SJSA1 (cell line): ENCODE measurements around the gene AGPAT2. TPM values are rescaled to one million over a fixed set of nuclear protein-coding genes. Genes with fewer than 3 reads are reported as not detected.
"Not testable (repeated sequence)": the region's sequence is repeated elsewhere in the genome, so short reads cannot be mapped to it uniquely, and the experiment has no call there.

Experiments
- DNase-seq, 2 experiments: peaks; one replicate each; pipeline ENCODE4 v3.0.0-alpha.2; 2015 to 2020; ENCODE audit warnings: low spot score in 2 of 2, low read depth in 1 of 2
- H3K27ac ChIP-seq: fragments of 250-450 bp; sonication (Bioruptor Pico); 2 replicates; pipeline ENCODE4 v1.5.1; 2020; ENCODE audit warnings: mild to moderate bottlenecking, moderate library complexity
- H3K27me3 ChIP-seq: fragments of 250-450 bp; sonication (Bioruptor Pico); replicated peaks from 2 replicates; pipeline ENCODE4 v1.5.1; 2020; ENCODE audit warnings: mild to moderate bottlenecking, moderate library complexity
- H3K36me3 ChIP-seq: fragments of 250-450 bp; sonication (Bioruptor Pico); 2 replicates; pipeline ENCODE4 v1.5.1; 2020; ENCODE audit warnings: mild to moderate bottlenecking
- H3K4me1 ChIP-seq: fragments of 250-450 bp; sonication (Bioruptor Pico); replicated peaks from 2 replicates; pipeline ENCODE4 v1.6.1; 2021; ENCODE audit warnings: mild to moderate bottlenecking
- H3K4me3 ChIP-seq: fragments of 250-450 bp; sonication (Bioruptor Pico); 2 replicates; pipeline ENCODE4 v1.5.1; 2020; ENCODE audit warnings: mild to moderate bottlenecking
- H3K9me3 ChIP-seq: fragments of 250-450 bp; sonication (Bioruptor Pico); replicated peaks from 2 replicates; pipeline ENCODE4 v1.5.1; 2020; ENCODE audit warnings: mild to moderate bottlenecking
- total RNA-seq: library from RNA; depleted of rRNA; stranded (reverse); fragments of >200 nt; shearing (Covaris generic); gene quantifications from 2 replicates; pipeline ENCODE4 v1.2.3, GENCODE V29; 2014

The AGPAT2 gene
- total RNA-seq, 1 experiment from 2014 or later, result 30.1 TPM

DNA sequence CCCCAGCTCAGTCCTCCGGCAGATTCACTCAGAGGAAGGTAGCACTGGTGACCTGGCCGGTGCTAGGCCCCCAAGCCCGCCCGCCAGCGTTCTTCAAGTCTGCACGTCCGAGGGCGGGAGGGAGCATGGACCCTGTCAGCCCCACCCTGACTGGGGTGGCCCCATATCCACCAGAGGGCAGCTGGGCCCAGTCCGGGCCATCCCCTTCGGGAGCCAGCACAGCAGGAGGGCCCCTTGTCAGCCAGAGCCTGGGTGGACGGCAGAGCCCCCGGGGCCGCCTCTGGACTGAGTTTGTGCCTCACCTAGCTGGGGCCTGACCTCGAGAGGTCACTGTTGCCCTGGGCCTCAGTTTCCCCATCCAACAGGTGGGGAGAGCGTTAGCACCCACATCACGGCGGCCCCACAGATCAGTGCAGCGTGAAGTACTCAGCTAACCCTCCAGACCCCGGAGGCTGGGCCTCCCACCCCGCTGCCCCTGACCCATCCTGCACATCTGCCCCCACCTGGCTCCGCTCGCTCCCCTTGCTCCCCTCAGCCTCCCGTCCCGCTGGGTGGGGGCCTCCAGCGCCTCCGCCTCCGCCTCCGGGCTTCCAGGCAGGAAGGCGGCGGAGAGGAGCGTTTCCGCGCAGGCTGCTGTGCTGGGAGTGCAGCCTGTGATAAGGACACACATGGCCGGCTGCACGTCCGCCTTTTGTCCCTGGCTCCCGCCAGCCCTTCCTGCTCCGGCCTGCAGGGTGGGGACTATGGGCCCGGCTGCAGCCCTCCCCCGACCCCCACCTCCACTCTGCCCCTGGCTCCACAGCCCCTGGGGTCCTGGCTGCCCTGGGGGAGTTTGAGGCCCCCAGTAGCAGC is 41.1 kb downstream of the AGPAT2 start:
- Histone ChIP-seq H3K4me3 (no peak overlapping the region), H3K4me1 (peaks cover 8% of the 10 kb centered on the region), H3K36me3 (no peaks in the 10 kb centered on the region), H3K27ac (no peak overlapping the region), H3K9me3 (no peaks in the 10 kb centered on the region), H3K27me3 (peaks cover 39% of the 10 kb centered on the region)
- no peak for DNase-seq

DNA sequence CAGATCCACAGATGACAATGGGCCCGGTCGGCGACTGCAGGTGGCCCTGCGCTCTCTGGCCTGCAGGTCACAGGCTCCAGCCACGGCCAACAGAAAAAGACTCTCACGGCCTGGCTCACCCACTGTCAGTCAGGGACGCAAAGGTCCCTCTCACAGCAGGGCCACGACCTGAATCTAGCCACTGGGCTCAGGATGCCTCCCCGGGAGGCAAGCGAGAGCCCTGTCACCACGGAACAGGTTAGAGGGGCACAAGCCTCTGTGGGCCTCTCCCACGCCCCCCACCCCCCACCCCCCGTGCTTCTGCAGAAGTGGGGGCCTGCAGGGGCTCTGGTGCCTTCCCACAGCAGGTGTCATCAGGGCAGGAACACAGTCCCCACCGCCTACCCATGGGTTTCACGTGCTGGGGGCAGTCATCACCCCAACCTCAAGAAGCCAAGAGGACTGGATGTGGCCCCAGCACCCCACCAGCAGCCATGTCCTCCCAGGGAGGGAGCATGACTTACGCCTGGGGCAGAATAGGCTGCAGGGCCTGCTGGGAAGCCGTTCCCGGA is 41.8 kb downstream of the AGPAT2 start:
- Histone ChIP-seq H3K36me3 (no peaks in the 10 kb centered on the region), H3K4me1 (peaks cover 8% of the 10 kb centered on the region), H3K9me3 (no peaks in the 10 kb centered on the region), H3K27ac (no peak overlapping the region), H3K4me3 (no peak overlapping the region), H3K27me3 (peaks cover 46% of the 10 kb centered on the region)
- no peak for DNase-seq

DNA sequence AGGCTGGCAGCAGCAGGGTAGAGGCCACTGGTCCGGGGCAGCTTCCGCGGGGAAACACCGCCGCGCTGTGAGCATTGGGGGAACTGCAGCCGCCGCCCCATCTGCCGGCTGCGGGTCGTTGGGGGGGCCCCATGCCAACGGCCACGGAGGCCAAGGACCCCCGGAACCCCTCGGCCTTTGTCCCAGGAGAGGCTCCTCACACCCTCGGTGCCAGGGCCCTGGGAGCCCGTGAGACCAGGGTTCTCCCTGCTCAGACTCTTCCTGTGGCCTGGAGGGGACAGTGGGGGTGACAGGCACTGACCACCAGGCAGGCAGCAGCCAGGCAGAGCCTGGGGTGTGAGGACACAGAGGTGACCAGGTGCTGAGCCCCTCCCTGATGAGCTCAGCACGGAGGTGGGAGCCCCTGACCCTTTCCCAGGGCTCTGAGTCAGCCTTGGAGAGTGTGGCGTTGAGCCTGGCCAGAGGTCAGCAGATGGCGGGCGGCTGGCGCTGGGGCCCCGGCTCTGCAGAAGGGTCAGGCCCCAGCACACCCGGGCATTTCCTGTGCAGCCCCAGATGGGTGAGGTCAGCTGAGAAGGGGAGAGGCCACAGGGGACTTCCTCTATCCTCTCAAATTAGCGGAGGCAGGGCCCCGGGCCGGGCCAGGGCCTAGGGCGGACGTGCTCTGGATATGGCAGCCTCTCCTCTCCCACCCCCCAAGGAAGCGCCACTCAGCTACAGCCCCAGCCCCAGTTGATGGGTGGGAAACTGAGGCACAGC is 42.5 kb downstream of the AGPAT2 start:
- Histone ChIP-seq H3K27ac (no peak overlapping the region), H3K27me3 (peaks cover 50% of the 10 kb centered on the region), H3K36me3 (no peaks in the 10 kb centered on the region), H3K9me3 (no peaks in the 10 kb centered on the region), H3K4me3 (no peak overlapping the region), H3K4me1 (peaks cover 8% of the 10 kb centered on the region)
- peak in 1 of 2 experiments; percentile 33 for DNase-seq

DNA sequence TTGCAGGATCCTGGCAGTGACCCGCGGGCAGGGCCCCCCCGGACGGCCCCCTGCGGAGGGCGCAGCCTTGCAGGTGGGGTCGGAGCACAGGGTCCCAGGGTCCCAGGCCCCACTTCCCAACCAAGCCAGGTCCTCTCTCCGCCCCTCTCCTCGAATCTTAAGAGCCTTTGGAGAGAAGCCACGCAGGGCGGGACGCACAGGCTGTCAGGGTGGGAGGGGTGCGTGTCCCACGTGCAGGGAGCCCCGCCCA is 43.0 kb downstream of the AGPAT2 start:
- H3K9me3 ChIP-seq, result no peaks in the 10 kb centered on the region
- DNase-seq, result peak in 1 of 2 experiments; percentile 79
- no peak overlapping the region for H3K4me3 ChIP-seq
- H3K27me3 ChIP-seq, result peaks cover 55% of the 10 kb centered on the region
- peaks cover 8% of the 10 kb centered on the region for H3K4me1 ChIP-seq
- no peaks in the 10 kb centered on the region for H3K36me3 ChIP-seq
- H3K27ac ChIP-seq, result no peak overlapping the region

DNA sequence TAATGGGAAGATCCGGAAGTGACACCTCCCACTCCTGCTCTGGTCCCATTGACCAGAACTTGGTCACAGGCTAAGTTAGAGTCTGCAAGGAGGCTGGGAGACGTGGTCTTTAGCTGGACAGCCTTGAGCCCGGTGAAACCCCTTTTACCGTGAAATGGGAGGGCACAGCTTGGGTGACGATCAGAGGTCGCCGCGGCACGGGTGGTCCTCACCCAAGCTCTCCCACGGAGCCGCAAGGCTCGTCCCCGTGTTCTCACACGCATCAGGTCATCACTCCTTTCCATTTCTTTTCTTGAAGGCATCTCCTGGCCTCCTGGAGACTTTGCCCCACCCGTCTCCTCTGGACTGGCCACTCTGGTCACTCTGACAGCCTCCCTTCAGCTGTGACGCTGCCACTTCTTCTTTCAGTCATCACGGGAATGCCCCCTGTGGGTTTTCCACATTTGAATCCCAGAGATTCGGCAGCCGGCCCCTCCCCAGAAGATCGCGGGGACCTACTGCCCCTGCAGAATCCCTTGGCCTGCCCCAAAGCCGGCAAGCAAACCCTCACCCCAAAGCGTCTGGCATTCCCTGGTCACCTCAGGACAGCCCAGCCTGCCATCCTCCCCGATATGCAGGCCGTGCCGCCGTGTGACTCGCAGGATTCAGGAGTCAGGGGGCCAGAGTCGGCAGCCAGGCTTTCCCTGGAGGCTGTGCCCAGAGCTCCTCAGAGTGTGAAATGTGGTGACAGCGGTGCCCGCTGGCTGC is 43.5 kb downstream of the AGPAT2 start:
- peaks cover 51% of the 10 kb centered on the region for H3K27me3 ChIP-seq
- H3K9me3 ChIP-seq, result no peaks in the 10 kb centered on the region
- no peaks in the 10 kb centered on the region for H3K36me3 ChIP-seq
- H3K27ac ChIP-seq, result no peak overlapping the region
- no peak overlapping the region for H3K4me3 ChIP-seq
- DNase-seq, result no peak
- H3K4me1 ChIP-seq, result peaks cover 8% of the 10 kb centered on the region

DNA sequence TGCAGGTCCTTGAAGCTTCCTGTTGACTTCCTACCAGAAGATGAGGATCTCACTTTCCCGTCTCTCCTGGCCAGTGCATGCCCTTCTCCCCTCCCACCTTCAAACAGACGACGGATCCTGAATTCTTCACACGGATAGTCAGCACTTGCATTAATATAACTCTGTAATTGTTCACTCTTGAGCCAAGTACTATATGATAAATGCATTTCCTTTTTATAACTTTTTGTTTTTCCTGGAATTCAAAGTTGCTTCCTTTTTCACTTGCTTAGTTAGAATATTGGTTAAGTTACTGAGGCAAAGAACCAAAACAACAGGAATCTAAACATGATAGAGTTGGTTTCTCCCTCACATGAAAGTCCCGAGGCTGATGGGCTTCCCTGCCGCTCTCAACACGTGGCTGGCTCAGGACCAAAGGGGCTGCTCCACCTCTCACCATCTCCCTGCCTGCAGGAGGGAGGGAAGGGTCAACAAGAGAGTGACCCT is 44.8 kb downstream of the AGPAT2 start:
- H3K9me3 ChIP-seq, result no peaks in the 10 kb centered on the region
- H3K4me1 ChIP-seq, result peaks cover 8% of the 10 kb centered on the region
- no peaks in the 10 kb centered on the region for H3K36me3 ChIP-seq
- H3K4me3 ChIP-seq, result no peak overlapping the region
- peaks cover 49% of the 10 kb centered on the region for H3K27me3 ChIP-seq
- H3K27ac ChIP-seq, result no peak overlapping the region
- DNase-seq, result no peak

DNA sequence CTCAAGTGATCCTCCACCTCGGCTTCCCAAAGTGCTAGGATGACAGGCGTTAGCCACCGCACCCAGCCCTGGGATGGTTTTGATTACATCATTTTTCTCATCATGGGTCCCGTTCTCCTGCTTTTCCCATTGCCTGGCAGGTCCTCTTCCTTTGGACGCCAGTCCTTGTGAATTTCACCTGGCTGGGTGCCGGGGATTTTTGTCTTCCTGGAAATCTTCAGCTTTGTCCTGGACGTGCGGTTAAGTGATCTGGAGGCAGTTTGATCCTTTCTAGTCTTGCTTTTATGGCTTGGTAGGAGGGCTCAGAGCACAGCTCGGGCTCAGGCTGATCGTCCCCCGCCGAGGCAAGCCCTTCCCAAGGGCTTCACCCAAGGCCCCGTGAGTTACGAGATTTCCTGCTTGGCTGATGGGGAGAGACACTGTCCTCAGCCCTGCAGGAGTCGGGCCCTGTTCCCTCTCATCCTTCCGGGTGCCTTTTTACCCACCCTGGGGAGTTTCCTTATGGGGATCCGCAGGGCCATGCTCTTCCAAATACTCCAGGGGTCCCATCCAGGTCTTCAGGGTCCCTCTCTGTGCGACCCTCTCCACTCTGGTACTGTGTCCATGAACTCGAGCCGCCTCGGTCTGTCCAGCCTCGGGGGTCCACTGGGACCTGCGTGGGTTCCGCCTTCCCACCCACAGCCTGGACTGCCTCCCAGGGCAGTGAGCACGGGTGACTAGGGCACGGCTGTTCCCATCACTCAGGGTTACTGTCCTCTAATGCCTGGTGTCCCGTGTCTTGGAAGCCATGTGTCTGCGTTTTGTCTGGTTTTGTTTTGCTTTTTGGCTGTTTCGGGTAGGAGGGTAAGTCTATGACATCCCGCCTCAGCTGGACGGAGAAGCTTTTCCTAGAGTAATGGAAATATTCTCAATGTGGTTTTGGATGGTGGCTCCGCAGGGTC is 46.8 kb downstream of the AGPAT2 start:
- Histone ChIP-seq H3K9me3 (no peaks in the 10 kb centered on the region), H3K36me3 (no peaks in the 10 kb centered on the region), H3K4me1 (peaks cover 8% of the 10 kb centered on the region), H3K27me3 (peaks cover 53% of the 10 kb centered on the region), H3K27ac (no peak overlapping the region), H3K4me3 (no peak overlapping the region)
- DNase-seq, result no peak

DNA sequence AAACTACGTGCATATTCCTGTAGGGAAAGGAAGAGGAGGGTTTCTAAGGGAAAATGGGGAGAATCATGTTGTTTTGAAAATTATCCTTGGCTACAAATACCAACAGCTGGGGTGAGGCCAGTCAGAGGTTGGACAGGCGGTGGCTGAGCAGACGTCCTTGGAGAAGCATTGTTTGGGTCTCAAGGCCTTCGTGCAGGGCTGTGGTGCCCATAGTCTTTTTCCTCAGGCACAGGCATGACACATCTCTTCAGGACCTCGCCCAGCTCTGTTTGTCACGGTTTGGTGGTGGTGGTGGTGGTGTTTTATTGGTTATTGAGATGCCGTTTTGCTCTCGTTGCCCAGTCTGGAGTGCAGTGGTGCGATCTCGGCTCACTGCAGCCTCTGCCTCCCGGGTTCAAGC is 52.4 kb downstream of the AGPAT2 start:
- DNase-seq, result no peak
- Histone ChIP-seq H3K4me3 (no peak overlapping the region), H3K27ac (no peak overlapping the region), H3K36me3 (no peaks in the 10 kb centered on the region), H3K4me1 (peaks cover 14% of the 10 kb centered on the region), H3K27me3 (peaks cover 18% of the 10 kb centered on the region; the same call in 1 of the 2 replicates), H3K9me3 (no peaks in the 10 kb centered on the region)

DNA sequence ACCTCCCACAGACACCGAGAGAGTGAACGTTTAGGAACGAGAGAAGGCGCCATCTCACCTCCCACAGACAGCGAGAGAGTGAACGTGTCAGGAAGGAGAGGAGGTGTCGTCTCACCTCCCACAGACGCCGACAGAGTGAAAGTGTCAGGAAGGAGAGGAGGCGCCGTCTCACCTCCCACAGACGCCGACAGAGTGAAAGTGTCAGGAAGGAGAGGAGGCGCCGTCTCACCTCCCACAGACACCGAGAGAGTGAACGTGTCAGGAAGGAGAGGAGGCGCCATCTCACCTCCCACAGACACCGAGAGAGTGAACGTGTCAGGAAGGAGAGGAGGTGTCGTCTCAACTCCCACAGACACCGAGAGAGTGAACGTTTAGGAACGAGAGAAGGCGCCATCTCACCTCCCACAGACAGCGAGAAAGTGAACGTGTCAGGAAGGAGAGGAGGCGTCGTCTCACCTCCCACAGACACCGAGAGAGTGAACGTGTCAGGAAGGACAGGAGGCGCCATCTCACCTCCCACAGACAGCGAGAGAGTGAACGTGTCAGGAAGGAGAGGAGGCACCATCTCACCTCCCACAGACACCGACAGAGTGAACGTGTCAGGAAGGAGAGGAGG is 54.7 kb downstream of the AGPAT2 start:
- H3K9me3 ChIP-seq, DNase-seq, H3K27ac ChIP-seq, H3K27me3 ChIP-seq, H3K4me3 ChIP-seq, H3K36me3 ChIP-seq: not testable (repeated sequence)
- H3K4me1 ChIP-seq, result peaks cover 14% of the 10 kb centered on the region

DNA sequence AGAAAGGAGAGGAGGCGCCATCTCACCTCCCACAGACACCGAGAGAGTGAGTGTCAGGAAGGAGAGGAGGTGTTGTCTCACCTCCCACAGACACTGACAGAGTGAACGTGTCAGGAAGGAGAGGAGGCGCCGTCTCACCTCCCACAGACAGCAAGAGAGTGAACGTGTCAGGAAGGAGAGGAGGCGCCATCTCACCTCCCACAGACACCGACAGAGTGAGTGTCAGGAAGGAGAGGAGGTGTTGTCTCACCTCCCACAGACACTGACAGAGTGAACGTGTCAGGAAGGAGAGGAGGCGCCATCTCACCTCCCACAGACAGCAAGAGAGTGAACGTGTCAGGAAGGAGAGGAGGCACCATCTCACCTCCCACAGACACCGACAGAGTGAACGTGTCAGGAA is 55.2 kb downstream of the AGPAT2 start:
- H3K4me3 ChIP-seq, H3K27me3 ChIP-seq, H3K9me3 ChIP-seq, DNase-seq, H3K27ac ChIP-seq, H3K36me3 ChIP-seq: not testable (repeated sequence)
- H3K4me1 ChIP-seq, result peaks cover 14% of the 10 kb centered on the region

DNA sequence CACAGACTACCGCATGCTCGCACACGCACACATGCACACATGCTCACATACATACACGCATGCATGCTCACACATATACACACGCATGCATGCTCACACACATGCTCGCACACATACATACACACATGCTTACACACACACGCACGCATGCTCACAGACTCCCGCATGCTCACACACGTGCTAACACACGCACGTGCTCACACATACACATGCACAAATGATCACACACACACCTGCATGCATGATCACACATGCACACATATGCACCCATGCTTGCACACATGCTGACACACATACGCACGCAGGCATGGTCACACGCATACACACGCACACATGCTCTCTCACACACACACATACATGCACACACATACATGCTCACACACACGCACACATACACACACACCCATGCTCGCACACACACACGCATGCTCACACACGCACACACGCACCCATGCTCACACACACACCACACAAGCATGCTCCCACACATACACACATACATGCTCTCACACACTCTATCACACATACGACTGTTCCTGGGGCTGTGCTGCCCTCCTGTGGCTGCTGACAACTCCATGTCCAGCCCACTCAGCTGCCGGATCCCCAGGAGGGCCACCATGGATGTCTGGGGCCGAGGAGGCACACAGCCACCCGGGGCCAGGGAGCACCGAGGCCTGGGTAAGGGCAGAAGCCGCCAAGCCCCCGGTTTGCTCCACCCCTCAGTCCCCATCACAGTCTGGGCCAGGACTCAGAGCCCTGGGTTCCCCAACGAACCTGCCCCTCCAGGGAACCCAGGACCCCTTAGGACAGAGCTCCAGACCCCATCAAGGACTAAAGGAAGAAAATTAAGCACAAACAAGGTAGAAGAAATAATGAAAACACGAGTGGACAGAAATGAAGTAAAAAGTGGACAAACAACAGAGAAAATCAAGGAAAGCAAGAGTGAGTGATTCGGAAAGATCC is 55.9 kb downstream of the AGPAT2 start:
- H3K36me3 ChIP-seq, result no peaks in the 10 kb centered on the region
- DNase-seq, result peak; percentile 57 to 81
- no peak overlapping the region for H3K27ac ChIP-seq
- peaks cover 14% of the 10 kb centered on the region for H3K4me1 ChIP-seq
- H3K9me3 ChIP-seq, result no peaks in the 10 kb centered on the region
- H3K27me3 ChIP-seq, result peaks cover 4% of the 10 kb centered on the region; the same call in 1 of the 2 replicates
- H3K4me3 ChIP-seq, result no peak overlapping the region

DNA sequence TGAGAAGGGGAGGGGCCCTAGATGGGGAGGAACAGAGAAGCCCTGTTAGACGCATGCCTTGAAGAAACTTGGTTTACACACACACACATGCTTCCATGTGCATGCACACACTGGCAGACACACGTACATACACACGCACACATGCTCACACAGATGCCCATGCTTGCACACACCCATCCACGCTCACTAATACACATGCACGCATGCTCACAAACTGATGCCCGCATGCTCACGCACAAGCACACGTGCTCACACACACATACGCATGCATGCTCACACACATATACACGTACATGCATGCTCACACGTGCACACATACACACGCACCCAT is 56.6 kb downstream of the AGPAT2 start:
- Histone ChIP-seq H3K9me3 (no peaks in the 10 kb centered on the region), H3K27ac (no peak overlapping the region), H3K4me3 (no peak overlapping the region), H3K27me3 (peaks cover 4% of the 10 kb centered on the region; the same call in 1 of the 2 replicates), H3K4me1 (peaks cover 16% of the 10 kb centered on the region), H3K36me3 (no peaks in the 10 kb centered on the region)
- no peak for DNase-seq
